Colon (tissue), 2 donors: ENCODE data around the gene RRM2.

Source experiments
- FAIRE-seq: peaks from 2 replicates; lab custom pipeline; 2012; peaks lifted over from hg19 to GRCh38; lab: Jason Lieb, UNC
- donor health status: control.
- donor health status: control.

Gene RRM2

DNA sequence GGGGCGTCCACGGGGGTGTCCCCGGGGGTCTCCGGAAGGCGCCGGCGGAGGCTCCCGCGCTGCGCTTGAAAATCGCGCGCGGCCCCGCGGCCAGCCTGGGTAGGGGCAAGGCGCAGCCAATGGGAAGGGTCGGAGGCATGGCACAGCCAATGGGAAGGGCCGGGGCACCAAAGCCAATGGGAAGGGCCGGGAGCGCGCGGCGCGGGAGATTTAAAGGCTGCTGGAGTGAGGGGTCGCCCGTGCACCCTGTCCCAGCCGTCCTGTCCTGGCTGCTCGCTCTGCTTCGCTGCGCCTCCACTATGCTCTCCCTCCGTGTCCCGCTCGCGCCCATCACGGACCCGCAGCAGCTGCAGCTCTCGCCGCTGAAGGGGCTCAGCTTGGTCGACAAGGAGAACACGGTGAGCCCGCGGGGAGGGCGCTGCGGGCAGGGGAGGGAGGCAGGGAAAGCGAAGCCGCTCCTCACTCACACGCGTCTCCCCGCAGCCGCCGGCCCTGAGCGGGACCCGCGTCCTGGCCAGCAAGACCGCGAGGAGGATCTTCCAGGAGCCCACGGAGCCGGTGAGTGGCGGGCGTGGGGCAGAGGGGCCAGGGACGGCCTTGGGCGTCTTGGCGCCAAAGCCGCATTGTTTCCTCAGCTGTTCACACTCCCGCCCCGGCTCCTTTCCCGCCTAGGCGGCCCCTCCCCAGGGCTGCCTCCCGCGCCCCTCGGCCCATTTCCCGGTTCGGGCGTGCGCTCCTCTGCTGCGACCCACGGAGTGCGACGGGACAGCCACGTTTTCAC lies at the start of gene RRM2:
TSS of gene RRM2 (plus strand) at position 240 of the 781 bp plus-strand sequence. CDS start at position 300, 60 bp downstream.
- FAIRE-seq = no peak

DNA sequence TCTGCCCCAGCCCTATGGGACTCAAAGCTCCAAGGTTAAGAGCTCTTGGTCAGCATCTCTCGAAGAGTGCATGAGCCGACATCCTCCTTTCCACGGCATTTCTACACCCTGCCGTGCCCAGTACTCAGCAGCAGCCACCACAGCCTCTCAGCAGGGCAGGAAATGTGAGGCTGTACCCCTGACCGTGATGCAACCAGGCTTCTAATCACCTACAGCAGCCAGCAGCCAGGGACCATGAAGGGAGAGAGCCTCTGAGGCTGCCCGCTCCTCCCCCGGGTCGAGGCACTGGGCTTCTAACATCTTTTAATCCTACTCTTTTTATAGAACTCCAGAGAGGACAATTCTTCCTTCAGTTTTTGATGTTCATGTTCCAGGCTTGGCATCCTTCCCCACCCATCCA lies 48.8 kb upstream of the RRM2 start:
- no peak for FAIRE-seq

DNA sequence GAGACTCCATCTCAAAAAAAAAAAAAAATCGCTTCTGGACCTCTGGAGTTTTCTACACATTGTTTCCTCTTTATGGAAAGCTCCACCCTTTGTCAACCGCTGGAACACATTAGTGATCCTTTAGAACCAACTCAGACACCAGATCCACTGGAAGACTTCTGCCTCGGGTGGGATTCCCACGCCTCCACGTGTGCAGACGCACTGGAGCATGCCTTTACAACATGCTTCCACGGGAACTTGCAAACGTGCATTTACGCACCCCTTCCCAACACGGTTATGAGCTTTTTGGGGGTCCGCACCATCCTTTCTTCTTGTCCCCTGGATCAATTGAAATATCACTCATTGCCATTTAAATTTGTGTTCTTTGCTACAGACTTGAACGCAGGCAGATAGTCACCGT lies 47.4 kb upstream of the RRM2 start:
- no peak for FAIRE-seq

DNA sequence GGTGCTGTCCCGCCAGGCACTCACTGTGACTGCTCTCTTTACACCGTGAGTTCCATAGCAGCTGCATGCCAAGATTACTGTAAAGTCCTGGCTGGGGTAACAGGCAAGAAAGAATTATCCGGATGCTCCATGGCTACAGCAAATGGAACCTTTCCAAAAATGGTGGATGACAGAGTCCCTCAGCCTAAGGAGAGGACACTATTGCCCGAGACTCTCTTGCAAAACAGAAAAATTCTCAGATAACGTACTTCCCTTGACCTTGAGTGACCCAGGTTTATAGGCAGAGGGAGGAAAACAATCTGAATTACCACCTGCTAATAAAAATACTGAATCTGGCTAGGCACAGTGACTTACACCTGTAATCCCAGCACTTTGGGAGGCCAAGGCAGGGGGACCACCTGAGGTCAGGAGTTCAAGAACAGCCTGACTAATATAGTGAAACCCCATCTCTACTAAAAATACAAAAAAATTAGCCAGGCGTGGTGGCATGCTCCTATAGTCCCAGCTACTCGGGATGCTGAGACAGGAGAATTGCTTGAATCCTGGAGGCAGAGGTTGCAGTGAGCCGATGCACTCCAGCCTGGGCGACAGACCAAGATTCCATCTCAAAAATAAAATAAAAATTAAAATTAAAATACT lies 46.8 kb upstream of the RRM2 start:
- no peak for FAIRE-seq

DNA sequence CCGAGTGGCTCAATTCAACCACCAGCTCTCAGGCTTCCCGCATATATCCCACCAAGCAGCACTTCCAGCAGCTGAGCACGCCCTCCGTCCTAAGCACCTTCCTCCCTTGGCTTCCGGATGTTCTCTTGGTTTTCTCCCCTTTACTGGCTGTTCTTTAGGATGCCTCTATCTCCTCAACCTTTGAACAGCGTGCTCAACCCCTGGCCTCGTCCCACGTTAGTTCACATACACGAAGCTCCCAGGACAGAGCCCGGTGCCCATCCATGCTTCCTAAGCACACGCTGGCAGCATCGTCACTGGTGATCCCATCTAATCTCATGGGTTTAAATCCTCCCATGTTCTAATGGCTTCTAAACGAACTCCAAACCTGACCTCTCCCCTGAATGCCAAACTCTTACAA lies 46.0 kb upstream of the RRM2 start:
- no peak for FAIRE-seq

DNA sequence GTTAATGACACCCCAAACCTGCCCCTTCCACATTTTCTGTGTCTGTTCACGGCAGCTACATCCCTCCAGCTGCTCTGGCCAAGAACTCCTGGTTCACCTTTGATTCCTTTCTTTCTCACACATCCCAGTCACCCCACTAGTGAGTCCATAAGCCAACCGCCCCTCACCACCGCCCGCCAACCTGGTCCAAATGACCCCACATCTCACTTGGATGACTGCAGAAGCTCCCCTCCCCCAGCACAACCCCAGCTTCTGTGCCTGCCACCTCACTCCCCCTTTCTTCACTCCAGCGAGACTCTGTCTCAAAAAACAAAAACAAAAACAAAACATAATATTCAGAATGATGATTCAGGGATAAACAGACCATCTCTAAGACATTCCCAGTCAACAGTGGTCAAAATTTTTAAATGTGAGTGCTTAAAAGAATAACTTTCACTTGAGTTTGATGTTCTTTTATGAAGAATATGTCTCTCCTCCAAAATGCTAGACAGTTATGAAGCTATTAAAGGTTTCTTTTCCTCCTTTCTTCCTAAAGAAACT lies 45.5 kb upstream of the RRM2 start:
- no peak for FAIRE-seq

DNA sequence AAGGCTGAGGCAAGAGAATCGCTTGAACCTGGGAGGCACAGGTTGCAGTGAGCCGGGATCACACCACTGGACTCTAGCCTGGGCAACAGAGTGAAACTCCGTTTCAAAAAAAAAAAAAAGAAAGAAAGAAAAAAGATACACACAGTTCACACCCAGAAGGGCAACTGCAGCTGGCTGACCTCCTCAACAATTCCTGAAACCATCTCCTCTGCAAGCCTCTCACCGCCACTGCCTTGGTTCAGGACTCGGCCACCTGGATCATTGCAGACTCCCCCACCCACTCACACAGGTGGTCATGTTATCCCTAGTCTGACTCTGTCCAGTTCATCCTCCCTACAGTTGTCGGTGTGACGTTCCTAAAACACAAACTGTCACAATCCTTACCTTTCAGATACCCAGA lies 44.5 kb upstream of the RRM2 start:
- FAIRE-seq = no peak

DNA sequence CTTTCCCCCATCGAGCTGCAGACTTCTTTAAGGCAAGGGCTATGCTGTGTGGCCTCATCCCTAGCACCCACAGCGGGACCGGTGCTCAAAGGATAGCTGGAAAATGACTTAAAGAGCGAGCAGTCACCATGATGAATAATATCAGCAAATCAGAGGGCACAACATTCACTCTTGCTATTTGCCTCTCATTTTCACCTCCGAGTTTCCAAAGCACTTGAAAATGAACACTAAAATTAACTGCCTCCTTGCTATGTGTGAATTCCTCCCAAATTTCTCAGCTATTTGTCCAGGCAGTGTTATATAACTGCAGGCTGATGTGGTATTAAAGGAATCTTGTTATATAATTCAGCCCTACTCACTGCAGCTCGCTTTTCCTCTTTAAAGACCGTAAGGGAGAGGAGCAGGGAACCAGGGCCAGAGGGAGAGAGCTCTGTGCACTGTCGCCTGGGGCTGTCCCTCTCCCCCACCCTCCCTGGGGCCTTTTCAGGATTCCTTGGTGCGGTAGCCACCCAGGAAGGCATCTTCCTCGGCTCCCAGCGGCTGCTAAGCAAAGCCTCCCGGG lies 43.8 kb upstream of the RRM2 start:
- no peak for FAIRE-seq

DNA sequence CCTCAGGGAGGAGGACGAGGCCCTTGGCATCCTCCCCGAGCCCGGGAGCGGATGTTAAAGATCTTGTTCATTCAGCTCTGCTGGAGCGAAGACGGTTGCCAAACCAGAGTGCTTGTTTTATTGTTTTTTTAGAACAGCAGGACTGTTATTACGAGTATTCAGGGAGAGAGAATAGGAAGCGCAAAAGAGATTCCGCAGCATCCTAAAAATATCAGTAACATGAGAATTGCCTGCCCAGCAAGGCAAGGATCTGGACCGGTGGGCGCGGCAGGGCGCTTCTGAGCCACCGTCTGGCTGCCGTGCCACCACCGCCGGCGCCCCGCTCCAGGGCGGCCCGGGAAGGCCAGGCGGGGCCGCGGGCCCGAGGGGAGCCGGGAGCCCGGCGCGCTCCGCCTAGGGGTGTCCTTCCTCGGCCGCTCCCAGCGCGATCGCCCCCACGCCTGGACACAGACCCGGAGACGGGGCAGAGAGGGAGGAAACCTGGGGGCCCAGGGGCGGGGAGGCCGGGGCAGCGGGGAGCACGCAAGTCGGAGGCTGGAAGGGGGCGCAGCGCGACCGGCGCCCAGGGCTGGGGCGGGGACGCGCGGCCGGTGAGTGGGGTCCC lies 43.2 kb upstream of the RRM2 start:
- no peak for FAIRE-seq

DNA sequence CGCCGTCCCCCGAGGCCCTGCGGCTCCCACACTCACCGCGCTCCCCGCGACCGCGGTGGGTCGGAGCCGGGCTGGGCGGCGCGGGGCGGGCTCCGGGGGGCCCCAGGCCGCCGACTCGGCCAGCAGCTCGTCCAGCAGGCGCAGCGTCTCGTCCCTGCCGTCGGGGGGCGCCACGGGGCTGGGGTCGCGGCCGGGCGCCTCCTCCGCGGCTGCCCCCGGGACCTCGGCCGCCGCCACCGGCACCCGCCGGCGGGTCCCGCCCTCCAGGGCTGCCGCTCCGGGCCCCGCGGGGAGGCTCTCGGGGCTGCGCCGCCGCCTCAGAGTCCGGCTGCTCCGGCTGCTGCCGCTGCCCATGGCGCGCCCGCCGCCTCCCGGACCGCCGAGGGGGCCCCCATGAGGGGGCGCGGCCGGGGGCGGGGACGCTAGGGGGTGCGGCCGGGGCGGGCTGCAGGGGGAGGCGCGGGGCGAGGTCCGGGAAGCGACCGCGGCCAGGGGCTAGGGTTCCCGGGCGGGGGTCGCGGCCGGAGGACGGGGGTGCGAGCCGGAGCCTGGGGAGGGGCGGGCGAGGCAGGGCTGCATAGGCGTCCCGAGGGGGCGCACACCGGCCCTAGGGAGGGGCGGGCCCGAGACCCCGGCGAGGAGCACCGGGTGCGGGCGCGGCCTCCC lies 42.5 kb upstream of the RRM2 start, which contains the start of gene CYS1:
TSS of gene CYS1 (minus strand) at position 542 of the 666 bp plus-strand sequence. CDS start at position 354, 188 bp downstream.
- no peak for FAIRE-seq

DNA sequence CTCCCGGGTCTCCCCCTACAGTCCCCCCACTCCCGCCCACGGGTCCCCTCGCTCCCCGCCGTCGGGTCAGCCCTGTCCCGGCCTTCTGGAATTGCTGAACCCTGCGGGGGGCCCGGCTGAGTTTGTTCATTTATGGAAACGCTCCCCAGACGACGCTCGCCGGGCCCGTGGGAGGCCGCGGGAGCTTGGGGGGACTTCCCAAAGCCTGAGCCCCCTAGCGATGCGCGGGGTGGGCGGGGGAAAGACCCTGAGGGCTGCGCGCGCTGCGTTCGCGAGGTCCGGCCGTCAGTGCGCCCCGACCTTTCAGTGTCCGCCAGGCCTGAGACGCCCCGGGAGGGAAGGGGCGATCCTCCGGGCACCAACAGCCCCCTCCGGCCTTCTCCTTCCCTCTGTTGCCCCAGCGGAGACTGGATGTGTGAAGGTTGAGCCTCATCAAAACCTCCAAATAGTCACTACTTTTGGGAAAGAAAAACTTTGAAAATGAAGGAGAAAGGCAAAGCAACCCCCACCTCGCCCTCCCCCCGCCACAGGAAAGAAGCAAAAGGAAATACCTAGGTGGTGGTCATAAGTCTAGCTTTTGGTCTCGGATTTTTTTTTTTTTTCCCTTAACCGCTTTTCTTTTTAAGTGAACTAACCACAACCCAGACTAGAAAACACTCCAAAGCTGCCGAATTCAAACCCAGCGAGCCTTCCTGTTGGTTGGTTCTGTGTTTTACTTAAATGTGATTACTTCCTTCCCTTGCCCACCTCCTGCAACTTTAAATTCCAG lies 41.8 kb upstream of the RRM2 start:
- no peak for FAIRE-seq

DNA sequence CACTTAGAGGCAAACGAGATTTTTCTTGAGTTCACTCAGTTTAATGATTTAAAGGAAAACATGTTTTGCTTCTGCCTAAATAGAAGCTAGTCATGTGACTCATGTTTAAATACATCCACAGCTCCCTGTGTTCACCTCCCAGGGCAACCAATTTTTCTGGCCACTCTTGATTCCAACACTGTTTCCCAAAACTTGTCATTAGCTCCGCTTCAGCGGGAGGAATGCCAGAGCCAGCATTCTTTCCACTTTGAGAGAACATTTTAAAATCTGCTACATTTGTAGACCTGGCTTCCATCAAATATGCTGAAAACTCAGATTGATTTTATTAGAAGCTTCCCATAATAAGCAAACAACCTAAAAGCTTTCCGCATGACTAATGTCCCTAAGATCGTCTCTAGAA lies 39.5 kb upstream of the RRM2 start:
- FAIRE-seq = no peak

DNA sequence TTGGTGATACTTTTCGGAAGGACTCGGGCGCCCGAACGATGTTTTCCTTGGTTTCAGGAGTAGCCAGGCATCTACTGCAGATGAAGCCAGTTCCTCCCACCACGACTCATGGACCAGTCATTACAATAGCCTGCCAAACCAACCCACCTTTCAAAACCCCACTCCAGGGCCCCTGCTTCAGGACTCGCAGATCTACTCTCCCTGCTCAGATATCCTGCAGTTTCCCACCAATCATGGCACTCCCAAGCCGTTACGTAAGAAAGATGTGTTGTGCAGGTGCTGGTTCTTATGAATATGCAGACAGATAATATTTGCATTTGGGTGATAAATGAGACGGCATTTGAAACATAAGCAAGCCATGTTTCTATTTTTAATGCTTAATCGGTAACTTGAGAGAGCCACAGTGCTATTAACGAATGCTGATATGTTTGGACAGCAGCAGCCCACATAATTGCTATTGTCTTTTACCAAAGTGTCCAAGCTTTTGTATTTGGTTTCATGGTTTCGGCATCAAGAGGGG lies 38.8 kb upstream of the RRM2 start:
- no peak for FAIRE-seq

DNA sequence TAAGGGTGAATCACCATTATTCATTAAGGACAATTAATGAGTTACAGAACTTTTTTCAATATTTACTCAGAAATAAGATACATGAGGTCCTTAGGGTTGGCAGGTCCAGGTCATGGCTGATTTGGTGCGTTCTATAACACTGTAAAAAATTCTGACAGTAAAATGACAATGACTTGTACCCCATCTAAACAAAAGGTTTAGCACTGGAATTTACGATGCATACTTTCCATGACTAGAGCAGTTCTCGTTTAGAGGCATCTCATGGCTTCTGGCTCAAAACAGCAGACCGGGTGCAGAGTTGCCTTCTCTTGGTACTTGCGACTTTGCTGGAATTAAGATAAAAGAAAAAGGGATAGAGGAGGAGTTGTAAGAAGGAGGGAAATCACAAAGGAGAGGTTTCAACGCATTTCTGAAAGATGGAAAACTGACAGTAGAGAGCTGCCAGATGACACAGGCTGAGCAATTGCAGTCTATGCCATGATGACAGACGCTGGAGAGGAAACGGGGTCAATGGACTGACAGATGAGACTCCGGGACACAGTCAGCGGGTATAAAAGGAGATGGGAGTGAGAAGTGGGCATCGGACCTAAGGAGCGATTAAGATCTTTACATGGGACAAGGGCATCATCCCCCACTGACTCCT lies 38.2 kb upstream of the RRM2 start:
- no peak for FAIRE-seq

DNA sequence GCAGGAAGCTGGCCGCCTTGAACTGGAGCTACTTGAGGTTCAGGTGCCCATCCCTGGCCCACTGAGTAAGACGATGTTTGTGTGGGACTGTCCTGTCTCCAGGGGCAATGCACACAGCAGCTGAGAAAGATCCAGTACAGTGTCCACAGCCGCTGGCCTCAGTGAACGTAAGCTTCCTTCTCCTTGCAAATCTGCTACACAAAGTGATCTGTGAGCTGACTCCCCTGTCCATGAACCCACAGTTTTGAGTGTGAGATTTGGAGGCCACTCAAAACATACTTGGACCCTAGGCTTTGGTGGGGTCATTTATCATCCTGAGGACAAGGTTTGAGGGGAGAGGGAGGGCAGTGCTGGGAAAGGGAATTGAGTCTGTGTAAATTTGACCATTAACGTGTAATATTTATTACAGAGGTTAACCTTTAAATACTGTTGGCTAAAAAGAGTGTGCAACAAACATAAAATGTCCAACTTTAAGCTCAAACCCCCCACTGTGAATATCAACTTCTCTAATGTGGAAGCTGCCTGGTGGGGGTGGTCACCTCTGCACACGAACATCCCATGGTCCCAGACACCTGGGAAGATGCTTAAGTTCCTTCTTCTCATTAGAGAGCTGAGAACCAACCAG lies 37.4 kb upstream of the RRM2 start:
- FAIRE-seq = no peak

DNA sequence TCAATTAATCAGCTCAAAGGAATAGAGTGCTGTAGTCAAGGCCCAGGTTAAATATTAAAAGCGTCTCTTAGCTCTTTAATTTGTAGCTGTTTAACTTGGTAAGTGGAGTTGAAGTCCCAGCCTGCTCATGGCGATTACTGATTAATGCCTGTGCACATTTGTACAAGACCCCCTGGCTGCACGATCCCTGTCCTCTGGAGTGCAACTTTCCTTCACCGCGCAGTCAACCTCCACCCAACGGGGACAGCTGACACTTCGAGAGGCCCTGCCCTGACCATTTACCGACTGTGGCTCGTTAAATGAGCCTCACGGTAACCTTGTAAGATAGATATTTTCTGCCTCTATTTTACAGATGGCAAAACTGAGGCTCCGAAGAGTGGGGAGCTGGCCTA lies 36.9 kb upstream of the RRM2 start:
- no peak for FAIRE-seq

DNA sequence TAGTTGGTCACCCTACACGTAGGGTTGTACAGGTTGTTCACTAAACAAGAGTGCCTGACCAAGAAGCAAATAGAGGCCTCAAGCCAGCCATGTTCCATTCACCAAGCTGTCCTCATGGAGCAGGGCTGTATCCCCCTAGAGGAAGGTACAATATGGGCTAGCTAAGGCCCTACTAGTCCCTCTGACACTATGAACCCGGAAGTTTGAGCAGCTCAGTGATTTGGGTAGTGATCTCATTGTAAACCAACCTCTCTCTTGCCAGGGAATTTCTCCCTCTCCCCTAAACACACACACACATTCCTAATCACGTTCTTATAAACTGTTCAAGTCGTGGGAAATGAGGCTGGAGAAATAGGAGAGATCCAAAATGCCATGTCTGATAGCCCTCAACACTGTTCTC lies 35.6 kb upstream of the RRM2 start:
- FAIRE-seq = no peak

DNA sequence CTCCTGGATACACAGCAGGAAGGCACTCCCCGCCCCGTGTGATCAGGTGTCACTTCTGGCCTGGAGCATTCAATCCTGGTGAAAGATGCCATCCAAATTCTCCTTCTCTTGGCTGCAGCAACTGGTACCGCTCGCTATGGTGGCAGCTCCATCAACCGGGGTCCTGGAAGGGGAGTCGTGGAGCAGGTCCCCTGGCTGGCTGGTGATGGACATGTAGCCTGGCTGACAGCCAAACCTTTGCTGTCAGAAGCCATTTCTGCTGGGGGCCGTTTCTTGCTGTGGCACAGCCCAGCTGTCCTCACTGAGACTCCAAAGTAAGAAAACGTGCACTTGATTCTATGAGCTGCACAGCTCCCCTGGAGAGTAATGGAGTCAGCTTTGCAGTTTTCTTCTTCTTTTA lies 35.2 kb upstream of the RRM2 start:
- no peak for FAIRE-seq

DNA sequence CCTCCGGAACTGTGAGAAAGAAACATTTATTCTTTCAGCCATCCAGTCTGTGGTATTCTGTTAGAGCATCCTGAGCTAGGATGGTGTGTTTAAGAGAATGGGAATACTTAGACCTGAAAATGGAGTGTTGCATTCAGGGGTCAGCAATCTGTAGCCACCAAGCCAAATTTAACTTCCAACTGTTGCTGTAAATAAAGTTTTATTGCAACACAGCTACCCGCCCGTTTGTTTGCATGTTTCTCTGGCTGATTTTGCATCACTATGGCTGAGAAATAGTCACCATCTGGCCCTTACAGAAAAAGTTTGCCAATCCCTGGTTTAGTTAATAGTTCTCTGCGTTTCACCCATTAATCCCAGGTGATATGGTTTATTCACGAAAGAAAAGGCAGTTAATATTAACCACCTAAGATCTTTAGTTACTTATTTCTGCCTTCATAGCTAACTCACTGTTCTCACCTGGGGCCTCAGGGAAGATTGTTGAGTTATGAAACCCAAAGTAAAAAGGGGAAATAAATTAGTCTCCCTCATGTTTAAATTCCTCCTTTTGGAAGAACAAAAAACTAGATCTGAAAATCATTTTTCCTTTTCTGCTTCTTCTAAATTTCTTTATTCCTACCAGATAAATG lies 32.9 kb upstream of the RRM2 start:
- FAIRE-seq = no peak
